ENCODE data around the gene MPST. TPM values are rescaled to one million over a fixed set of nuclear protein-coding genes. Genes with fewer than 3 reads are reported as not detected.

The MPST gene
- total RNA-seq, 1 donor from 2014 or later: 215 TPM

DNA sequence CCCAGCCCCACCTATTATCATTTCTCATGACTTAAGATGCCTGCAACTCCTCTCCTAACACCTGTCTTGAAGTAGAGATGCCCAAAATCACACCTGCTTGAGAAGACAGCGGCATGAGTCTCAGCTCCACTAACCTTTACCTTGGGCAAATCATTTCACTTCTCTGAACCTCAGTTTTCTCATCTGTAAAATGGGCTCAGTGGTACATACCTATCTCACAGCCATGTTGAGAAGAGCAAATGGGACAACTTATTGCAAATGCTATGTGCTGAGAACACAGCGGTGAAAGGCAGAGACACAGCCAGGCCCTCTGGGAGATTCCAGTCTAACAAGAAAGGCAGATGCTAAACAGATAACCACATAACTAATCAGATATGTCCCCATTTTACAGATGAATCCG, 8.1 kb upstream of the MPST start:
- TF ChIP-seq, protein P1, sequence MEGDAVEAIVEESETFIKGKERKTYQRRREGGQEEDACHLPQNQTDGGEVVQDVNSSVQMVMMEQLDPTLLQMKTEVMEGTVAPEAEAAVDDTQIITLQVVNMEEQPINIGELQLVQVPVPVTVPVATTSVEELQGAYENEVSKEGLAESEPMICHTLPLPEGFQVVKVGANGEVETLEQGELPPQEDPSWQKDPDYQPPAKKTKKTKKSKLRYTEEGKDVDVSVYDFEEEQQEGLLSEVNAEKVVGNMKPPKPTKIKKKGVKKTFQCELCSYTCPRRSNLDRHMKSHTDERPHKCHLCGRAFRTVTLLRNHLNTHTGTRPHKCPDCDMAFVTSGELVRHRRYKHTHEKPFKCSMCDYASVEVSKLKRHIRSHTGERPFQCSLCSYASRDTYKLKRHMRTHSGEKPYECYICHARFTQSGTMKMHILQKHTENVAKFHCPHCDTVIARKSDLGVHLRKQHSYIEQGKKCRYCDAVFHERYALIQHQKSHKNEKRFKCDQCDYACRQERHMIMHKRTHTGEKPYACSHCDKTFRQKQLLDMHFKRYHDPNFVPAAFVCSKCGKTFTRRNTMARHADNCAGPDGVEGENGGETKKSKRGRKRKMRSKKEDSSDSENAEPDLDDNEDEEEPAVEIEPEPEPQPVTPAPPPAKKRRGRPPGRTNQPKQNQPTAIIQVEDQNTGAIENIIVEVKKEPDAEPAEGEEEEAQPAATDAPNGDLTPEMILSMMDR (conservative IDR thresholded peaks at IDR 0.05; ENCODE audit: low read depth, low read length): no peak
- no peak for DNase-seq (ENCODE audit: low read depth)
- no peak overlapping the region for H3K4me3 ChIP-seq (ENCODE audit: low read depth, low read length)

DNA sequence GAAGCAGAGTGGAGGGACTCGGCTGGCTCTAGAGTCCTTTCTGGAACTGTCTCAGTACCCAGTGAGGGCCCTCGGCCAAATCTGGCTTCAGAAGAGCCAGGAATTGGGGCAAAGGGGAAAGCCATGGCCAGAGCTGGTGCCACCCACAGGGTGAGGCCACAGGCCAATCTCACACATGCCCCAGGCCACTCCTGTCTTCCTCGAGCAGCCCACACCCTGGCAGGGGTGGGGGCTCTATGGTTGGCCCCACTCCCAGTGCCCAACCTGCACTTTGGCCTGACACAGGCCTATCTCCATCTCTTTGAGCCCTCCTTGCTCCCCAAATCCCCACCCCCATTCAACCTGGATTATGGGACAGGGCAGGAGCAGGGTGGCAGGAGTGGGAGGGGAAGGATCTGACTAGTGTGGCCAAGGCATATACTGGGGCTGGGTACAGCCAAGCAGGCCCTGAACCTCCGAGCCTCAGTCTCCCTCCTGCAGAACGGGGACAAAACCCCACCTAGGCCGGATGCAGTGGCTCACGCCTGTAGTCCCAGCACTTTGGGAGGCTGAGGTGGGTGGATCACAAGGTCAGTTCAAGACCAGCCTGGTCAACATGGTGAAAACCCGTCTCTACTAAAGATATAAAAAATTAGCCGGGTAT, 7.2 kb upstream of the MPST start:
- no peak overlapping the region for H3K4me3 ChIP-seq (ENCODE audit: low read depth, low read length)
- TF ChIP-seq, protein P1 (conservative IDR thresholded peaks at IDR 0.05; ENCODE audit: low read depth, low read length): no peak
- no peak for DNase-seq (ENCODE audit: low read depth)

DNA sequence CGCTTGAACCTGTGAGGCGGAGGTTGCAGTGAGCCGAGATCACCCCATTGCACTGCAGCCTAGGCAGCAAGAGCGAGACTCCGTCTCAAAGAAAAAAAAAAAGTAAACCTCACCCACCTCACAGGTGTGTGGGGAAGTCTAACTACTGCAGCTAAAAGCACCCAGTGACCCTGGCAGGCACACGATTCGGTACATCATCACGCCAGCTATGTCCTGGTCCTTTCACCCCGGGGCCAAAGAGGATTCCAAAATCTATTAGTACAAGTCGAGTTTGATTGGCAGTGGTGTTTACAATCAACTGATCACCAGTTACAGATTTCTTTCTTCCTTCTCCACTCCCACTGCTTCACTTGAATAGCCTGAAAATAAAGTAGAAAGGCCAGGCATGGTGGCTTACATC, 6.6 kb upstream of the MPST start:
- no peak for DNase-seq (ENCODE audit: low read depth)
- TF ChIP-seq, protein P1 (conservative IDR thresholded peaks at IDR 0.05; ENCODE audit: low read depth, low read length): no peak
- H3K4me3 ChIP-seq (ENCODE audit: low read depth, low read length): no peak overlapping the region

DNA sequence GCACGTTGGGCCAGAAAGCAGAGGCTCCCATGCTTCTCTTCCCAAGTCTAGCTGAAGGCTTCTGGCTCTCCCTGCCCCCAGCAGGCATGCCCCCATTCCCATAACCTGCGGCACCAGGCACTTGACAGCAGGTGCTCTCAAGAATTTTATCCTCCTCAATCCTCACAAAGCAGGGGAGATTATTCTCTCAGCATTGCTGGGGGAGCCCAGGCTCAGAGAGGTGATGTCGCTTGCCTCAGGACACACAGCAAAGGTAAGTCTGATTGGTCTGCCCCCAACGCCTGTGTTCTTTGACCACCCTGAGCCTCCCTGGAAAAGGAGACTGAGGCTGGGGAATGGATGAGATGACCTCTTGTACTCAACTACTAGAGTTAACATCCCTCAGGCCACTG, 5.1 kb upstream of the MPST start:
- no peak overlapping the region for H3K4me3 ChIP-seq (ENCODE audit: low read depth, low read length)
- DNase-seq (ENCODE audit: low read depth): no peak
- TF ChIP-seq, protein P1 (conservative IDR thresholded peaks at IDR 0.05; ENCODE audit: low read depth, low read length): no peak

DNA sequence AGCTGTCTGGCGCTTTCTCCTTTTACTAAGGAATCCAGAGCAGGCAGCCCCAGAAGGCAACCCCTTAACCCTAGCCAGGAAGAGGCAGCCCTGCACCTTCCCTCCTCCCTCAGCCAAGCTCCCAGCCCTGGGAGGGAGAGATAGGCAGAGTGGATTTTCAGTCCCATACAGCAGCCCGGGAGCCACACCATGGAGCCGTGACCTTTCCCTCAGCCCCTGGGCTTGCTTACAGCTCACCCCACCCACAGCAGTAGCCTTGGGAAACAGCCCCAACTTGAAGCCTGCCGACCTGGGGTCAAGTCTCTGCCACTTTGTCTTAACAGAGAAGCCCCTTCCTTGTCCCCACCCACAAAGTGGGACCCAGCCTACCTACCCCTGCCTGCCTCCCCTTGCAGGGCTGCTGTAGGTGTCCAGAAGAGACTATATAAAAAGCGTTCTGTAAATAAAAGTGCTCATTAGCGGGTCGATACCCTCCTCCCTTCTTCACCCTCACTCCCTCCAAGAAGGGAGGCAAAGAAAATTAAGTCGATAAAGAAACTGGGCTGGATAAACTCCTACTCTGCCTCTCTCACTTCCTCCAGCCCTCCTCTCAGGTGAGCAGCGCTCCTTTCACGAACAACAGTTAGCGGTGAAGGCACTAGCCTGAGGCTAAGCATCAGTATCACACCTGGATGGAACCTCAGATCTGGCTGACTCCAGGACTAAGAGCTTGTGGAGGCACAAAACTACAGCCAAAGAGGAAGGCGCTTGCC, 4.5 kb upstream of the MPST start:
- TF ChIP-seq, protein P1 (conservative IDR thresholded peaks at IDR 0.05; ENCODE audit: low read depth, low read length): no peak
- no peak overlapping the region for H3K4me3 ChIP-seq (ENCODE audit: low read depth, low read length)
- DNase-seq (ENCODE audit: low read depth): no peak

DNA sequence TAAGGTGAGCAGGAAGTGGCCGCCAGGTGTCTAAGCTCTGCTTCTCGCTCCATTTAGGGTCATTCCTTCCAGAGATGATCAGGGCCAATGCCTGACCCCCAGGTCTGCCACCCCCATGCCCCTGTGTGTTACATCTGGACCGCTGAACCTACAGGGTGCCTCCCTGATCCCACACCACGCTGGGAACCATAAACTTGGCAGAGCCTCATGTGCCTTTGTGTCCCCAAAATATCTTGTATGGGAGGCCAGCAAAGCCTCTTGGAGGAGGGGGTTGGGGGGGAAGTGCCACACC, 4.0 kb upstream of the MPST start:
- no peak for DNase-seq (ENCODE audit: low read depth)
- H3K4me3 ChIP-seq (ENCODE audit: low read depth, low read length): no peak overlapping the region
- TF ChIP-seq, protein P1 (conservative IDR thresholded peaks at IDR 0.05; ENCODE audit: low read depth, low read length): no peak

All from epithelial cell of proximal tubule (primary cell).